Thyroid gland (tissue), 4 donors: Measurements from ENCODE around the gene TTC21A. TPM values are rescaled to one million over a fixed set of nuclear protein-coding genes. Genes with fewer than 3 reads are reported as not detected.

Source experiments
- DNase-seq, 2 donors: peaks; one replicate each; pipeline ENCODE4 v3.0.0-alpha.2; 2019
- H3K27ac ChIP-seq, 3 donors: fragments of 200-600 bp; sonication (generic); 1 replicate in 2 of 3; 2 replicates in 1 of 3; pipeline ENCODE4 v1.5.1; 2016 to 2019; ENCODE audit warnings: mild to moderate bottlenecking in 1 of 3, moderate library complexity in 1 of 3
- H3K27me3 ChIP-seq: fragments of 200-600 bp; sonication (generic); one replicate; pipeline ENCODE4 v1.5.1; 2019
- H3K36me3 ChIP-seq, 2 donors: fragments of 200-600 bp; sonication (generic); one replicate each; pipeline ENCODE4 v1.5.1; 2016 to 2019
- H3K4me1 ChIP-seq, 2 donors: fragments of 200-600 bp; sonication (generic); one replicate each; pipeline ENCODE4 v1.5.1; 2017 to 2019
- H3K4me3 ChIP-seq, 3 donors: fragments of 200-600 bp; sonication (generic); replicated peaks in 1 of 3; 1 replicate in 2 of 3; 2 replicates in 1 of 3; pipeline ENCODE4 v1.5.1; 2016; ENCODE audit warnings: mild to moderate bottlenecking in 1 of 3
- H3K9me3 ChIP-seq: fragments of 200-600 bp; sonication (generic); one replicate; pipeline ENCODE4 v1.5.1; 2017
- CTCF ChIP-seq, 6 experiments: fragments of 200-600 bp in 3 of 6; fragments of 450-650 bp in 3 of 6; sonication (generic) in 3 of 6; IDR thresholded peaks; one replicate each; pipeline ENCODE4 v1.5.1; 2016 to 2019; ENCODE audit warnings: antibody characterized with exemption in 6 of 6, mild to moderate bottlenecking in 2 of 6, inconsistent platforms in 1 of 6, moderate library complexity in 1 of 6
- POLR2A ChIP-seq, 2 donors: fragments of 450-650 bp; IDR thresholded peaks; one replicate each; pipeline ENCODE4 v1.6.1; 2017; ENCODE audit warnings: antibody characterized with exemption in 2 of 2, mild to moderate bottlenecking in 2 of 2, moderate library complexity in 1 of 2
- WGBS, 2 donors: methylation state at CpG; one replicate each; pipeline ENCODE4 v1.1.5; 2017; 5-methylcytosine and 5-hydroxymethylcytosine counted together
- intact Hi-C: fragments of 100-400 bp; cut with DNase I; formaldehyde crosslinking; loops from one replicate; pipeline ENCODE4 v1.15.1; 2023
- total RNA-seq, 4 donors: library from RNA; depleted of rRNA; stranded (reverse); fragments of >200 nt; gene quantifications; one replicate each; pipeline ENCODE4 v1.2.3, GENCODE V29; 2016

The TTC21A gene
- total RNA-seq, 4 donors from 2014 or later, result 8.9 to 17.8 (median 11.7) TPM

DNA sequence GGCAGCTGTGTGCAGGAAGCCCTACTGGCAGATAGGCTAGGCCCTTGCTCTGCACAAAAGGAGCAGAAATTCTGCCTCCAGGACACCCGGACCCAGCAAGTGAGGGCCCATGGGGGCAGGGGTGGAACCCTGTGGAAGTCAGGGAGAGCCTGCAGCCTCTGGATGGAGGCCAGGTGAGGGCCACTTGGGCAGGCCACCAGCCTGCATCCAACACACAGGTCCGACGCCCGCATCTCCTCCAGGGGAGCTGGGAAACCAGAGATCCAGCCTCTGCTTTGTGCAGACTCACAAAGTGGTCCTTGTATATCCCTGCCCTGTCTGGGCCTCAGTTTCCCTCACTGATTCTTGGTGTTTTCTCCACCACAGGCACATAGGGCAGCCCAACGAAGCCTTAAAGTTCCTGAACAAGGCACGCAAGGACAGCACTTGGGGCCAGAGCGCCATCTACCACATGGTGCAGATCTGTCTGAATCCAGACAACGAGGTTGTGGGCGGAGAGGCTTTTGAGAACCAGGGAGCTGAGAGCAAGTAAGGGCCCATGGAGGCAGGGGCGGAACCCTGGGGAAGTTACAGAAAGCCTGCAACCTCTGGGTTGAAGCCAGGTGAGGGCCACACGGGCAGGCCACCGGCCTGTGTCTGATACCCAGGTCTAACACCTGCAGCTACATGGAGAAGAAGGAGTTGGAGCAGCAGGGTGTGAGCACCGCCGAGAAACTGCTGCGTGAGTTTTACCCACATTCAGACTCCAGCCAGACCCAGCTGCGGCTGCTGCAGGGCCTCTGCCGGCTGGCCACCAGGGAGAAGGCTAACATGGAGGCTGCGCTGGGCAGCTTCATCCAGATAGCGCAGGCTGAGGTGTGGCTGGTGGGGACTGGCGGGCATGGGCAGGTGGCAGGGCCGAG is 29.3 kb downstream of the TTC21A start:
- Histone ChIP-seq H3K4me3 (no peak overlapping the region), H3K4me1 (peaks cover 36 to 51% of the 10 kb centered on the region in 2 donors), H3K9me3 (no peaks in the 10 kb centered on the region), H3K27ac (no peak overlapping the region), H3K36me3 (no peaks in the 10 kb centered on the region), H3K27me3 (no peaks in the 10 kb centered on the region)
- DNase-seq, result no peak
- 96 to 97% methylated on average over 16 to 19 of the region's 21 CpGs for WGBS, 2 donors
- intact Hi-C loops, result no loop called here
- no peak for TF ChIP-seq POLR2A (IDR thresholded peaks at IDR 0.05)
- TF ChIP-seq CTCF (IDR thresholded peaks at IDR 0.05), result no peak

DNA sequence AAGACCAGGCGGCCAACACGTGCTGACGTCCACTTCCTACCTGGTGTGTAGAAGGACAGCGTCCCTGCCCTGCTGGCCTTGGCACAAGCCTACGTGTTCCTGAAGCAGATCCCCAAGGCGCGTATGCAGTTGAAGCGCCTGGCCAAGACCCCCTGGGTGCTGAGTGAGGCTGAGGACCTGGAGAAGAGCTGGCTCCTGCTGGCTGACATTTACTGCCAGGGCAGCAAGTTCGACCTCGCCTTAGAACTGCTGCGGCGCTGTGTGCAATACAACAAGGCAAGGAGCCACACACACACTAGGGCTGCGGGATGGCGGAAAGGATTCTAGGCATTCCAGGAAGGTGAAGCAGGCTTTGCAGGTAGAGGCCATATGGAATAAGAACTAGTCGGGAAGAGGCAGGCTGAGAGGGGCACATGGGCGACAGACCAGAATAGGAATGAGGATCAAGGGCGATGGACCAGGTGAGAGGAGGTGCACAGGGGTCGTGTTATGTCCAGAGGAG is 30.0 kb downstream of the TTC21A start:
- intact Hi-C loops, result no loop called here
- 92 to 97% methylated on average over 13 to 16 of the region's 18 CpGs for WGBS, 2 donors
- Histone ChIP-seq H3K36me3 (peaks cover under 1 to 5% of the 10 kb centered on the region in 2 donors), H3K9me3 (no peaks in the 10 kb centered on the region), H3K27me3 (no peaks in the 10 kb centered on the region), H3K27ac (peak overlapping the region in 1 of 3 donors; percentile 92), H3K4me1 (peaks cover 43 to 58% of the 10 kb centered on the region in 2 donors), H3K4me3 (no peak overlapping the region)
- TF ChIP-seq CTCF (IDR thresholded peaks at IDR 0.05) (no peak), POLR2A (IDR thresholded peaks at IDR 0.05) (no peak)
- DNase-seq, result no peak

DNA sequence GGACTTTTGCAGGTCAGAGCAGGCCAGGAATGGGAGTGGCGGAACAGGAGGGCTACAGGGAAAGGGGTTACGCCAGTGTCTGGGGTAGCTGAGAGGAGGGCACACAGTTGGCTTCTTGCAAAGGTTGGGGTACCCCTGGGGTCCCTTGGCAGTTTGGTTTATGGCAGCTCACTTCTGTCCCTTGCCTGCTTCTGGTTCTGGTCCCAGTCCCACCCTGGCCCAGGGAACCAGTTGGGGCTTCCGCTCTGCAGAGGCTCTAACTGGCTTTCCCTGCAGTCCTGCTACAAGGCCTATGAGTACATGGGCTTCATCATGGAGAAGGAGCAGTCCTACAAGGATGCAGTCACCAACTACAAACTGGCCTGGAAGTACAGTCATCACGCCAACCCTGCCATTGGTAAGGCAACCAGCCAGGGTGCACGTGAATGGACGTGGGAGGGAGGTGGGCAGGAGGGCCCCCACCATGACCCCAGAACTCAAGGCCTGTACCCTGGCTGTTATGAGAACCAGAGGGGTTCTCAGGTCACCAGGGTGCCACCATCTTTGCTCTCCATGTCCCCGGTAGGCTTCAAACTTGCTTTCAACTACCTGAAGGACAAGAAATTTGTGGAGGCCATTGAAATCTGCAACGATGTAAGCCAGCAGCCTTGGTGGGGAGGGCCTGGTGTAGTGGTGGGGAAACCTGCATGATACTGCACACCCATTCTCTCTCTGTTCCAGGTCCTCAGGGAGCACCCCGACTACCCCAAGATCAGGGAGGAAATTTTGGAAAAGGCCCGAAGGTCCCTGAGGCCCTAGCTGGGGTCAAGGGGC is 30.7 kb downstream of the TTC21A start:
- intact Hi-C loops, result no loop called here
- Histone ChIP-seq H3K9me3 (no peaks in the 10 kb centered on the region), H3K27ac (peak overlapping the region; percentile 17 to 92 (median 89)), H3K4me3 (no peak overlapping the region), H3K4me1 (peaks cover 45 to 64% of the 10 kb centered on the region in 2 donors), H3K27me3 (no peaks in the 10 kb centered on the region), H3K36me3 (peaks cover 8 to 12% of the 10 kb centered on the region in 2 donors)
- 84 to 97% methylated on average over 10 of the region's 10 CpGs for WGBS, 2 donors
- no peak for TF ChIP-seq CTCF (IDR thresholded peaks at IDR 0.05)
- no peak for TF ChIP-seq POLR2A (IDR thresholded peaks at IDR 0.05)
- DNase-seq, result no peak

DNA sequence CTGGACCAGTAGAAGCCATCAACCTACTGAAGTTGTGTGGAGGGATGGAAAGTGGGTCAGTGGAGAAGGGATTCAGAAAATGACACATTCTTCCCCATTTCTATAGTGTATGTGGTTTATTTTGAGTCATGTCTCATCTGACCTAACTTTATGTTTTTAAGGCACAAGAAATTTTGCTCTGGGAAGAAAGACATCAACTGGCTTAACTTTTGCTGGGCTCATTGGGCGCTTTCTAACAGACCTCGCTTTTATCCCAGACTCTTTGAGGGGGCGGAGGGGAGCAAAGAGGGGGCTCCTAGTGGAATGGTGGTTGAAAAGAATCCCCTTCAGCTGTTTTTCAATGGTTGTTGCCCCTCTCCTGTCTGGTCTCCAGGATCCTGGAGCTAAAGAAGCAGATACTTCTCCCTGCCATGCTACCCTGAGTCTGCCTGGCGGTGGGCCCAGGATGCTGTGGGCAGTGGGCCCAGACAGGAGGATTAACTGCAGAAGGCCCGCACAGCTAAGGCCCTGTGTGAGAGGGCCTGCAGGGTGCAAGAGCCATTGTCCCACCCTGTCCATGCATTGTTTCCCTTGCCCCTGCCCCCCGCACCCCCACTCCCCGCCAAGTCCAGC is 31.4 kb downstream of the TTC21A start:
- Histone ChIP-seq H3K27me3 (no peaks in the 10 kb centered on the region), H3K9me3 (no peaks in the 10 kb centered on the region), H3K4me1 (peaks cover 45 to 64% of the 10 kb centered on the region in 2 donors), H3K36me3 (peaks cover 15 to 19% of the 10 kb centered on the region in 2 donors), H3K27ac (peak overlapping the region; percentile 17 to 92 (median 89)), H3K4me3 (no peak overlapping the region)
- WGBS, 2 donors, result 36 to 53% methylated on average over 6 to 7 of the region's 7 CpGs
- intact Hi-C loops, result no loop called here
- DNase-seq, result peak; percentile 87 to 93
- no peak for TF ChIP-seq CTCF (IDR thresholded peaks at IDR 0.05)
- no peak for TF ChIP-seq POLR2A (IDR thresholded peaks at IDR 0.05)
